ENCODE results near the gene PLCG1.

GRCh38 chr20:41161886-41162285 is 24.5 kb downstream of the PLCG1 start:
- TF ChIP-seq CTCF (IDR thresholded peaks at IDR 0.05) (no peak), POLR2A (IDR thresholded peaks at IDR 0.05) (no peak)
